Suppressor macrophage treated with lipopolysaccharide for 4 hours (primary cell): ENCODE results near the gene SP6.

Experiments
- DNase-seq: peaks from one replicate; pipeline ENCODE4 v3.0.0-alpha.2; 2020

SP6 gene

GRCh38 chr17:47853616-47854015, 2.7 kb upstream of the SP6 start:
- DNase-seq = no peak

- peak; percentile 49 for DNase-seq
These were observed 1.4 kb upstream of the SP6 start for GRCh38 chr17:47852113-47852949.

- DNase-seq = no peak
These were observed 775 bp upstream of the SP6 start for GRCh38 chr17:47851764-47852112.

GRCh38 chr17:47850373-47850691, 631 bp downstream of the SP6 start:
- no peak for DNase-seq

- no peak for DNase-seq
These were observed 2.8 kb downstream of the SP6 start for GRCh38 chr17:47848198-47848513.

- peak; percentile 23 for DNase-seq
These were observed 3.4 kb downstream of the SP6 start for GRCh38 chr17:47847341-47848197.

- DNase-seq = no peak
These were observed 4.1 kb downstream of the SP6 start for GRCh38 chr17:47846716-47847340.

- no peak for DNase-seq
These were observed 5.3 kb downstream of the SP6 start for GRCh38 chr17:47845716-47846075.

GRCh38 chr17:47844814-47845715, 5.9 kb downstream of the SP6 start:
- DNase-seq = peak; percentile 28

- no peak for DNase-seq
These were observed 6.7 kb downstream of the SP6 start for GRCh38 chr17:47844227-47844626.

GRCh38 chr17:47843391-47843730, 7.6 kb downstream of the SP6 start:
- DNase-seq = no peak

GRCh38 chr17:47841488-47842291, 9.3 kb downstream of the SP6 start:
- DNase-seq = no peak

- peak; percentile 90 for DNase-seq
These were observed 10.0 kb downstream of the SP6 start, which contains the start of gene SCRN2 for GRCh38 chr17:47840742-47841487. Gene SCRN2, minus strand, starts transcription at chr17:47841273. Its CDS starts 430 bp downstream, at chr17:47840843.

GRCh38 chr17:47840001-47840741, 10.8 kb downstream of the SP6 start:
- DNase-seq = no peak

- DNase-seq = no peak
These were observed 11.9 kb downstream of the SP6 start for GRCh38 chr17:47839071-47839470.

GRCh38 chr17:47838636-47839035, 12.3 kb downstream of the SP6 start:
- no peak for DNase-seq

- DNase-seq = no peak
These were observed 13.4 kb downstream of the SP6 start for GRCh38 chr17:47837401-47838039.

GRCh38 chr17:47836601-47837000, 14.4 kb downstream of the SP6 start:
- no peak for DNase-seq

- no peak for DNase-seq
These were observed 16.2 kb downstream of the SP6 start for GRCh38 chr17:47834756-47835155.

GRCh38 chr17:47831934-47832327, 19.0 kb downstream of the SP6 start:
- DNase-seq = peak; percentile 59
